Stimulated activated CD4-positive, alpha-beta T cell treated with anti-CD3 and anti-CD28 coated beads, Interleukin-4, amount 100 ng/mL, for 24 hours (primary cell): Measurements from ENCODE around the gene COX8C.
"Not testable (repeated sequence)": the region's sequence is repeated elsewhere in the genome, so short reads cannot be mapped to it uniquely, and the experiment has no call there.

Experiments
- DNase-seq: peaks from one replicate; pipeline ENCODE4 v3.0.0-alpha.2; 2020

Gene COX8C

GRCh38 chr14:93322929-93323599 lies 23.9 kb upstream of the COX8C start:
- no peak for DNase-seq

- no peak for DNase-seq
These were observed 23.3 kb upstream of the COX8C start for GRCh38 chr14:93323600-93324174.

- DNase-seq = no peak
These were observed 20.8 kb upstream of the COX8C start for GRCh38 chr14:93326196-93326595.

GRCh38 chr14:93328546-93328945 lies 18.4 kb upstream of the COX8C start:
- DNase-seq = no peak

GRCh38 chr14:93329965-93330608 lies 16.9 kb upstream of the COX8C start:
- DNase-seq = no peak

GRCh38 chr14:93330609-93331000 lies 16.4 kb upstream of the COX8C start:
- no peak for DNase-seq

- DNase-seq = no peak
These were observed 15.8 kb upstream of the COX8C start for GRCh38 chr14:93331002-93331727.

GRCh38 chr14:93331728-93332396 lies 15.1 kb upstream of the COX8C start:
- DNase-seq = no peak

- DNase-seq = peak; percentile 26
These were observed 14.6 kb upstream of the COX8C start for GRCh38 chr14:93332397-93332852.

- peak; percentile 95 for DNase-seq
These were observed 13.9 kb upstream of the COX8C start, which contains the start of gene BTBD7 for GRCh38 chr14:93332853-93333630. Gene BTBD7, minus strand, starts transcription at chr14:93333036. Its CDS starts 36,985 bp downstream, at chr14:93296051.

- no peak for DNase-seq
These were observed 13.3 kb upstream of the COX8C start for GRCh38 chr14:93333631-93334103.

GRCh38 chr14:93337143-93337753 lies 9.7 kb upstream of the COX8C start:
- peak; percentile 7 for DNase-seq

GRCh38 chr14:93337884-93338283 lies 9.1 kb upstream of the COX8C start:
- no peak for DNase-seq

GRCh38 chr14:93343266-93343665 lies 3.7 kb upstream of the COX8C start:
- DNase-seq = no peak

GRCh38 chr14:93343797-93344196 lies 3.2 kb upstream of the COX8C start:
- no peak for DNase-seq

GRCh38 chr14:93347850-93348249 lies 868 bp downstream of the COX8C start:
- DNase-seq = no peak

- DNase-seq = no peak
These were observed 1.3 kb downstream of the COX8C start for GRCh38 chr14:93348292-93348691.

- not testable (repeated sequence) for DNase-seq
These were observed 7.9 kb downstream of the COX8C start for GRCh38 chr14:93354873-93355272.

GRCh38 chr14:93368996-93369712 lies 22.2 kb downstream of the COX8C start:
- no peak for DNase-seq

- DNase-seq = no peak
These were observed 22.8 kb downstream of the COX8C start for GRCh38 chr14:93369713-93370266.
